T1000 (cell line): Measurements from ENCODE around the gene ANTXR2.

ENCODE experiments used
- DNase-seq: peaks from one replicate; lab custom pipeline; 2025; ENCODE audit warnings: mixed read lengths; lab: John Stamatoyannopoulos, UW

The ANTXR2 gene

GRCh38 chr4:79869597-79870237 is 203.3 kb downstream of the ANTXR2 start:
- no peak for DNase-seq

DNA sequence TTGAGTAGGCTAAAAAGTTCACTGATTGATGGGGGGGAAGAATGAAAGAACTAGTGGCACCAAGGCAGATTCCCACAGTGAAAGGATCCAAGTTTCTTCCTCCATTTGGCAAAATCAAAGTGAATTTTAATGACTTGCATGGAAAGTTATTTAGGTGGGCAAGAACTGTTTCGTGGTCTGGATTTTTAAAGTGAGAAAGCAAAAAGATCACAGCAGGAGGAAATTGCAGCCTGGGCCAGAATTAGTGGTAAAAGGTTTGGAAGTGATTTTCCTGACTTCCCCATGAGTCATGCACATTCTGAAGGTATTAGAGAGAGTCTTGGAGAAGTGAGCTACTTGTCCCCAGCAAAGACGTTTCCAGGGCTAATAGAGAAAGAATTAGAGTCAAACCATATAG is 207.8 kb downstream of the ANTXR2 start:
- no peak for DNase-seq

DNA sequence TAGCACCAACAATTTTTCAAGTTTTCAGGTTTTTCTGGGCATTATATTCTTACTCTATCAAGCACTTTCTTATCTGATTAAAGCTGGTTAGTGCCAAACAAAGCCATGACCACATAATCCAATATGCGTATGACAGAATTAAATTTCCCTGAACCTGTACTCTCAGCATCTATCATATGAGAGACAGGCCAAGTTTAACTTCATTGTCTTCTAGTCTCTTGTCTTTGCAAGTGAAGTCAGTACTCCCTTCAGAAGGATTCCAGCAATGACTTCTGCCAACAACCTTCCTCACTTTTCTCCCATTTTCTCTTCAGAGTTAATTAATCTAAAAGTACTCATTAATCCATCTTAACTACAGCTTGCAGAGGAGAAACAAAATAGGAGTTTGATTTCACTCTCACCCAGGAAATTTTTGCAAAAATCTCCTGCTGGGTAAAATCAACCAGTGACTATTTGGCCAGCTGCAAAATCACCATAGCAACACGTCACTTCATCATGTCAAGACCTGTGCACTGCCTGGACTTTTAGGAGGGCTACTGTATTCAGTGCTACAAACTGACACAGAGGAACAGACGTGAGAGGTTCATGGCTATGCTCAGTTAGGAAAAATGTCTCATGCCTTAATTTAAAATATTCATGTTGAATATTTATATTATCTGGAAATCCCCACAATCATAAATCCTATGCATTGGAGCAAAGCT is 208.4 kb downstream of the ANTXR2 start:
- DNase-seq: no peak

- no peak for DNase-seq
Measured at GRCh38 chr4:79863333-79863732, 209.7 kb downstream of the ANTXR2 start.

DNA sequence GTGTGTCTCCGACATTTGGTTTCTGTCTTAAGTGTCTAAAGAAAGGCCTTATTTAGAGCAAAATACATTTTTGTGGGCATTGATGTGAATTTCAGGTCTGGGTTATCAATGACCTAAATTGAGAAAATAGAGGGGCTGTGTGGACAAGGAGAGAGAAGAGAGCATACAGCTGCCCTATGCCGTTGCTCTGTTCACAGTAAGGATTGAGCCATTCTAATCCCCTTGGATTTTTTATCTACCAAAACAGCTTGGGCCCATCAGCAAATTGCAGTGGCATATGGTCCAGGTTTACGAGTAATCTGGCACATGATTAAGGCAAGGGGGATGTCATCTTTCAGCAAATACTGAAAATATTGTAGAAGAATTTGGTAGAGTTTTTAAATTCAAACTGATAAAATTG is 210.2 kb downstream of the ANTXR2 start:
- no peak for DNase-seq

- DNase-seq: no peak
Measured at GRCh38 chr4:79857811-79858210, 215.2 kb downstream of the ANTXR2 start.

GRCh38 chr4:79856196-79856595 is 216.8 kb downstream of the ANTXR2 start:
- DNase-seq: no peak

DNA sequence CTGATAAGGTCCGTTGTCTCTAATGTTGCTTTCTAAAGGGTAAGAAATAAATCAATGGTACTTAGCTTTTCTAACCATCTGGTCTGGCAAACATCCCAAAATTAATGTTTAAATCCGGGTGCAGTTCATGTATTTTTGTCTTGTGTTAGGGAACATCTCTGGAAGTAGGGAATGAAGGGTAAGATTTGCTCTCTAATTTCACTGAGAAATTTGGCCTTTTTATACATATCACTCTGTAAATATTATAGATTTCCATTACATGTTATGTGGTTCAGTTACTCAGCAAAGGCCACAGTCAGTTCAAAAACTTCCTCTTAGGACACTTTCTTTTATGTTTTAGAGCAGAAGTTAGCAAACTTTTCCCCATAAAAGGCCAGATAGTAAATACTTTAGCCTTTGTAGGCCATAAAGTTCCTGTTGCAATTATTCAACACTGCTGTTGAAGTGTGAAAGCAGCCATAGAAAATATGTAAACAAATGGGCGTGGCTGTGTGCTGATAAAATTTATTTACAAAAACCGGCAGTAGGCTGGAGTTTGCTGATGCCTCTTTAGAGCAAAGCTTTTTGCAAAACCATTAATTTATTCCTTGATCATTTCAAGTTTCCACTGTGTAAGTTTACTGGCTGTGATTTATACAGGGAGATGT is 218.1 kb downstream of the ANTXR2 start:
- DNase-seq: no peak

DNA sequence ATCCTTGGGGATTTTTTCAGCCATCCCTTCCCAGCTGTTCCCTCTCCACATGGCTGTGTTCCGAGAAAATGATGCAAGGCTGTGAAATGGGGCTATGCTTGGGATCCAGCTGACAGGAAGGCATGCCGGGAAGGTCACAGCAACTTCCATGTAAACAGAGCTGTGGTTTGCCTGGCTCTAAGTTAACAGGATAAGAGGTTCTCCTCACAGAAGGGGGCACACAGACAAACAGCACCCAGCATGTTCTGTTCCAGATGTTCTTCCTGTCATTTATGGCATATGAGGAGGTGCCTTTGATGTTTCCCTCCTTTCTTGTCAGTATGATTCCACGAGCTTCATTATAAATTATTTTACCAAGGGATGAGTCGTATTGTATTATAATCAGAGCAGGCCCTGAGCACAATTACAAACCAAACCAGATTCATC is 220.7 kb downstream of the ANTXR2 start:
- DNase-seq: no peak

DNA sequence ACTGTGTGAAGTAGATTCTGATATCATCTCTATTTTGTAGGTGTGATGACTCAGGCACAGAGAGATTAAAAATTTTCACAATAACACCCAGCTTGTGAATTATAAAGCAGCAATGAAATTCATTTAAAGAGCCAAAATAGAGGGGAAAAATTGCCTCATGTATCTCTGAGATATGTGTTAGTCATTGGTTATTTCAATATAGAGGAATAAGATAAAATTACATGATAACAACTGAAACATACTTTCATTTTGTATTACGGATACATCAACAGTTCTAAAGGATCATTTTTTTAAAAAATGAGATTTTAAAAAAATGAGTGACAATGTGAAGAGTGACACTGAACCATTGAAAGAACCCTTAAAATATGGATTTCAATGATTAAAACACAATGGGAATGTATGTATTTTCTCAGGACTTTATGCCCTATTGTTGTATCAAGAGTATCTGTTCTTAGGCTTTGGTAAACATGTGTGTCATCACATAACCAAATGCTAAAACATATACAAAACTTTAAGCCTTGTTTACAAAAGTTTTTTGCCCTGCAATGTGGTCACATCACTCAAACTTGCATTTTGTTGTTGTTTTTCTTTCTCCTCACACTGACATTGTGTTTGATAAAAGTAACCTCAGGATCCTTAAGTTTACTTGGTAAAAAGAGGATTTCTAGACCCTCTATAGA is 221.3 kb downstream of the ANTXR2 start:
- no peak for DNase-seq
